LNCaP clone FGC (cell line): Measurements from ENCODE around the gene GRAMD1B.

Experiments used
- DNase-seq: peaks from one replicate; pipeline ENCODE4 v3.0.0-alpha.2; 2011; ENCODE audit warnings: low read depth
- H3K4me3 ChIP-seq: 2 replicates; pipeline ENCODE4 v1.5.1; 2011; ENCODE audit warnings: mild to moderate bottlenecking, low read depth, low read length, control low read depth
- TF ChIP-seq, protein P1 (sequence below): IDR thresholded peaks from 2 replicates; pipeline ENCODE4 v1.5.1; 2012; ENCODE audit warnings: mild to moderate bottlenecking; ENCODE audit not compliant: control insufficient read depth, insufficient read depth; ENCODE audit errors: extremely low read depth

The GRAMD1B gene

DNA sequence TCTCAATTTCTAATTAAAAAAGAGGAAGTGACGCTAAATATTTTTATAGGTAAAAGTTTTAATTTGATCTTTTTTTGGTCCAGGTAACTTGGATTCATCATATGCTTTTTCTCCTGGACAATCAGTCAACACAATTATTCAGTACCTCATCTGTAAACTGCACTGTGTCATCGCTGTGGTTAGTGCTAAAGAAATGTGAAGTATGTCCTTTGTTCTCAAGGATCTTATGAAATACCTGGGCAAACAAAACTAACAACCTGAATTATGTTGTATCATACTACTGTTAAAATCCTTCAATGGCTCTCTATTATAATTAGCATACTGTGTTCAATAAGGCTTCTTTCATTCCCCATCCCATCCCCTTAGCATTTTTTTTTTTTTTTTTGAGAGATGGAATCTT lies 244.2 kb downstream of the GRAMD1B start:
- no peak overlapping the region for H3K4me3 ChIP-seq
- no peak for DNase-seq
- TF ChIP-seq, protein P1, sequence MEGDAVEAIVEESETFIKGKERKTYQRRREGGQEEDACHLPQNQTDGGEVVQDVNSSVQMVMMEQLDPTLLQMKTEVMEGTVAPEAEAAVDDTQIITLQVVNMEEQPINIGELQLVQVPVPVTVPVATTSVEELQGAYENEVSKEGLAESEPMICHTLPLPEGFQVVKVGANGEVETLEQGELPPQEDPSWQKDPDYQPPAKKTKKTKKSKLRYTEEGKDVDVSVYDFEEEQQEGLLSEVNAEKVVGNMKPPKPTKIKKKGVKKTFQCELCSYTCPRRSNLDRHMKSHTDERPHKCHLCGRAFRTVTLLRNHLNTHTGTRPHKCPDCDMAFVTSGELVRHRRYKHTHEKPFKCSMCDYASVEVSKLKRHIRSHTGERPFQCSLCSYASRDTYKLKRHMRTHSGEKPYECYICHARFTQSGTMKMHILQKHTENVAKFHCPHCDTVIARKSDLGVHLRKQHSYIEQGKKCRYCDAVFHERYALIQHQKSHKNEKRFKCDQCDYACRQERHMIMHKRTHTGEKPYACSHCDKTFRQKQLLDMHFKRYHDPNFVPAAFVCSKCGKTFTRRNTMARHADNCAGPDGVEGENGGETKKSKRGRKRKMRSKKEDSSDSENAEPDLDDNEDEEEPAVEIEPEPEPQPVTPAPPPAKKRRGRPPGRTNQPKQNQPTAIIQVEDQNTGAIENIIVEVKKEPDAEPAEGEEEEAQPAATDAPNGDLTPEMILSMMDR, result no peak
